ENCODE data around the gene MZF1.
"Not testable (repeated sequence)": the region's sequence is repeated elsewhere in the genome, so short reads cannot be mapped to it uniquely, and the experiment has no call there.

MZF1 gene

DNA sequence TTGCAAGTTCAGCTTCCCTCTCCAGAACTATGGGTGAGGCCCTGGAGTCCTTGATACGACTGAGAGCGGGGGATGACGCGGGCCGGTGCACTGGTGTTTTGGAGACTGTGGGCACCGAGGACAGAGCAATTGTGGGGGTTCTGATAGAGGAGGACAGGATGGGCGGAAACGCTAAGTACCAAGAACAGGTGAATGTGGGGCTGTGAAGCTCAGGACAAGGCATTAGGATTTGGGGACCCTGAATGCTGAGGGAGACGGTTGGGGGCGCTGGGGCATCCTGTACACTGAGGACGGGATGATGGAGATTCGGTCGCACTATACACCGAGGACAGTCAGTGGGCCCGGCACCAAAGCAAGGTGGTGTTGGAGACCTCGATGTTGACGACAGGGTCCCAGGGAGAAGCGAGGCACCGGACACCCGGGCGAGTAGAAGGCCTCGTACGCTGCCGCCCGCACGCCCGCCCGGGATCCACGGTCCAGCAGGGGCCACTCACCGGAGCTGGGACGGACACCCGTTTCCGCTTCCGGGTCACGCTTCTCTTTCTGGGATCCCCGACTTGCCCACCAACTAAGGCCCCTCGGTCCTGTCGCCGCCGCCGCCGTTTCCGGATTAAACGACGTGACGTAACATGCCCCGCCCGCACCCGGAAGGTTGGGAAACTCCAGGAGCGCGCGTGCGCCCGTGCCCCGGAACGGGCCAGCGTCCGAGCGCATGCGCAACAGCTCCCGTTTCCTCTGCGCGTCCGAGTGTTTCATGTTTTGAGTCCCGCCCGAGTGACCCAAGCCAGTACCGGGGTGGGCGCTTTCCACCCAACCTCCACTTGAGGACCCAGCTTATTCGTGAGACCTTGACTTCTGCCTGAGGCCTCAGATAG, 18.4 kb downstream of the MZF1 start, which contains the start of gene CHMP2A:
Gene CHMP2A (minus strand): TSS at position 612 of the 875 bp plus-strand sequence. CDS start 893 bp downstream, outside the sequence.
- DNase-seq = no peak

DNA sequence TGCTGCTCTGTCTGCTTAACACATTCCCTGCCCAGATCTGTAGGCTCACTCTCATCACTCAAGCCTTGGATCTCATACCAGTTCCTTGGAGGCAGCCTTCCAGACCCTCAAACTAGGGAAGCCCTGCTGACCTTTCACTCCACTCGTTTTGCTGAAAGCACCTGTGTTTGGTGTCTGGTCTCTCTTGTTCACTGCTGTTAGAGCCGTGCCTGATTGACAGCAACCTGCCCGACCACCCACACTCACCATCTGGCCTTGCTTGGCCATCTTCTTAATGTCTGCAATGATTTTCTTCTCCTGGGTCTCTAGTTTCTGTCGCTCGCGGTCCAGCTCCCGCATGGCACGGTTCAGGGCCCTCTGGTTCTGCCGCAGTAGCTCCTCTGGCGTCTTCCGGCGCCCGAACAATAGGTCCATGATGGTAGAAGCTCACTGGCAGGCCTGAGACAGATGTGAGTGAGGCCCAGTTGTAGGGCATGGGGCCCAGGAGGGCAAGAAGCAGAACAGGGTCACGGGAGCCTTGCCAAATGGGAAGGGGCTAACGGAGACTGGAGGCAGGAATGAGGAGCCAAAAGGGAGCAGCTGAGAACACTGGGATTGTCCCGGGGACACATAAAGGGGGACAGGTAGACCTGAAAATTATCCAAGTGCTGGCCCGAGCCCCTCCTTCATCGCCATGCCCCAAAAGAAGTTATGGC, 19.2 kb downstream of the MZF1 start:
- DNase-seq = no peak

DNA sequence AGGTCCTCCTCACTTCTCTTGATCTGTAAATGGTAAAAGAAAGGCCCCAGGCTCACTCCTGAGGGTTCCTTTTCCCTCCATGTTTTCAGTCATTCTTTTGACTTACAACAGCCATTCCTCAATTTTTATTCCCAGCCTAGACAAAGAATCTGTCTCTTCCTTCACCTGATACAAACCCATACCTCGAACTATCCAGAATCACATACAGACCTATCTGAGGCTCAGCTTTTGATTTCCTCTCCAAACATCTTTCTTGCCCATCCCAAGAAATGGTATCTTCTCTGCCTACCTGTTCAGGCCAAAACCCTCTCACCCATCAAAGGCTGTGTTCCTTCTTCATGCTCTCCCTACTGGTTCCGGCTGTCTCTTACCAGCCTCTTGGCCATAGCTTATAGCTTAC, 20.5 kb downstream of the MZF1 start:
- DNase-seq = no peak

DNA sequence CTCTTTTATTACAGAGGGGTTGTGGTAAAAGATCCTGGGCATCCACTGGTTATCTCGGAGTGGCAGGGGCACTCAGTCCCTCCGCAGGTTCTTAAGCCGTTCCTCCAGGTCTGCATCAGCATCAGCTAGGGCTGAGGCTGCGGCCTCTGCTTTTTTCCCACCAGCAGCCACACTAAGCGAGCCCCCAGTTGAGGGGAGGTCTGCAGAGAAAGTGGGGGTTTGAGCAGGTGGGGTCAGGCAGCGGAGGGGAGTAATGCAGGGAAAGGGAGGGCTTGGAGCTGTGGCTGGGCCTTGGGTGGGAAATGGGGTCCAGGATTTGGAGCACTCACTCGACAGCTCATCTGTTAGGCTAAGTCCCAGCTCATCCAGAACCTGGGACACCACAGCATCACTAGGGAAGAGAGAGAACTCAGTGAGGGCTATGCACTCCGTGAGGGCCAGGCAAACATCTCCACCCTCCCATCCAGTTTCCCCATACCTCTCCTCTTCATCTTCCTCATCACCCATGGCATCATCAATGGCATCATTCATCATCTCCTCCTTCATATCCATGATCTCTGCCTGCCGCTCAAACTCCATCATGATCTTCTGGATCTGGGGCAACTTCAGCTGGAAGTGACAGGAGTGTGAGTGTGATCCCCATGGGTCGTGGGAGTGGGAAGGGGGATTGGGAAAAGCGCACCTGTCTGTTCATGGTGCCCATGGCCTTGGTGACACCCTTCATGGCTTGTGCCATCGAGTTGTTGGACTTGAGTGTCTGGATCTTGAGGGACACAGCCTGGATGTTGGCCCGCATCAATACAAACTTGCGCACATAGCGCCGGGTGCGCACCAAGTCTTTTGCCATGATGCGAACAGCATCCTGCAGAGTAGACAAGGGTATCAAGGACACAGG, 21.3 kb downstream of the MZF1 start:
- no peak for DNase-seq

DNA sequence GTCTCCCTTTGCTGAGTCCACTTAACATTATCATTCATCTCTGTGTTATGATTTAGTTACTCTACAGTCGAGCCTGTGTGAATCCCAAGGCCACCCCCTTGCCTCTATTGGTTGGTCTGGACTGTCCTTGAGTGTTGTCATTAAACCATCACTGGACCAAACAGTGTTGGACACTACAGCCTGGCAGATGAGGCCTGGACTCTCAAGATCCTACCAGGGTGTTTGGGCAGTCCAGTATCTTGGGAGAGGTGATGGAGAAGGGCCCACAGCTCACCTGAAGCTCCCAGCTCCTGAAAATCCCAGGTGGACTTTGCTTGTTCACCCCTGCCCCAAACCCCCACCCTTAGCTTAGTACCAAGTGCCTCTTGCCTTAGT, 22.0 kb downstream of the MZF1 start:
- no peak for DNase-seq

DNA sequence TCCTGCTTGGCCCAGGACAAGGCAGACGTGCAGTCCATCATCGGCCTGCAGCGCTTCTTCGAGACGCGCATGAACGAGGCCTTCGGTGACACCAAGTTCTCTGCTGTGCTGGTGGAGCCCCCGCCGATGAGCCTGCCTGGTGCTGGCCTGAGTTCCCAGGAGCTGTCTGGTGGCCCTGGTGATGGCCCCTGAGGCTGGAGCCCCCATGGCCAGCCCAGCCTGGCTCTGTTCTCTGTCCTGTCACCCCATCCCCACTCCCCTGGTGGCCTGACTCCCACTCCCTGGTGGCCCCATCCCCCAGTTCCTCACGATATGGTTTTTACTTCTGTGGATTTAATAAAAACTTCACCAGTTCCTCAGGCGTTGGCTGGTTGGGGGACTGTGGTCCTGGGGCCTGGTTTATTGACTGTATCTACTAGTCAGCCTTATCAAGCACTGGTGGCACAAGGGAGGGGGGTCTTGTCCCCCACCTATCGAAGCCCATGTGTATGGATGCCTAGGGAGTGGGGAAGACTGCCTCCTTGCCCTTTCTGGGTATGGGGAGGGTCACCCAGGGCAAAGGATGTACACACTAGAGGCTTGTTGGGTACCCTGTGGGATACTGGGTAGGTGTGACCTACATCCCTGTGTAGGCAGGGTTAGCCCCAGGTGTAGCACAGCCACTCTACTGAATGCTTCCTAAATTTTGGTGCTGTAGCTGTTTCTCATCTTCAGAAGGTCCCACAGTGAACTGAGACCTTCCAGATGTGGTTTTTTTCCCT, 22.6 kb downstream of the MZF1 start:
- no peak for DNase-seq

DNA sequence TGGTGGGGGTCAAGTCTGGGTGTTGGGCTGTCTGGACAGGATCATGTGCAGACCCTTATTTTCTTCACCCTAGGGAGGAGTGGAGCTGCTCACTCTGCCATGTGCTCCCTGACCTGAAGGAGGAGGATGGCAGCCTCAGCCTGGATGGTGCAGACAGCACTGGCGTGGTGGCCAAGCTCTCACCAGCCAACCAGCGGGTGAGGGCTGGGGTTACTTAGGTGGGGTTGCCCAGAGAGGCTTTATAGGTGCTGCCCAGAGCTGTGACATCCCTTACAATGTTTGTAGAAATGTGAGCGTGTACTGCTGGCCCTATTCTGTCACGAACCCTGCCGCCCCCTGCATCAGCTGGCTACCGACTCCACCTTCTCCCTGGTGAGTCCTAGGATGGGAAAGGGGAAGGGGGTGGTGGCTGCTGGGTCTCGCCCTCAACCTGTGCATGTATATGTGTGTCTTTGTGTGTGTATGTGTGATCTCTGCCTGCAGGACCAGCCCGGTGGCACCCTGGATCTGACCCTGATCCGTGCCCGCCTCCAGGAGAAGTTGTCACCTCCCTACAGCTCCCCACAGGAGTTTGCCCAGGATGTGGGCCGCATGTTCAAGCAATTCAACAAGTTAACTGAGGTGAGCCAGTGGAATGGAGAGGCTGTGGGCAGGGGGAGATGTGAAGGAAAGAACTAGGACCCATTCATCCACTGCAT, 23.3 kb downstream of the MZF1 start:
- DNase-seq = no peak

DNA sequence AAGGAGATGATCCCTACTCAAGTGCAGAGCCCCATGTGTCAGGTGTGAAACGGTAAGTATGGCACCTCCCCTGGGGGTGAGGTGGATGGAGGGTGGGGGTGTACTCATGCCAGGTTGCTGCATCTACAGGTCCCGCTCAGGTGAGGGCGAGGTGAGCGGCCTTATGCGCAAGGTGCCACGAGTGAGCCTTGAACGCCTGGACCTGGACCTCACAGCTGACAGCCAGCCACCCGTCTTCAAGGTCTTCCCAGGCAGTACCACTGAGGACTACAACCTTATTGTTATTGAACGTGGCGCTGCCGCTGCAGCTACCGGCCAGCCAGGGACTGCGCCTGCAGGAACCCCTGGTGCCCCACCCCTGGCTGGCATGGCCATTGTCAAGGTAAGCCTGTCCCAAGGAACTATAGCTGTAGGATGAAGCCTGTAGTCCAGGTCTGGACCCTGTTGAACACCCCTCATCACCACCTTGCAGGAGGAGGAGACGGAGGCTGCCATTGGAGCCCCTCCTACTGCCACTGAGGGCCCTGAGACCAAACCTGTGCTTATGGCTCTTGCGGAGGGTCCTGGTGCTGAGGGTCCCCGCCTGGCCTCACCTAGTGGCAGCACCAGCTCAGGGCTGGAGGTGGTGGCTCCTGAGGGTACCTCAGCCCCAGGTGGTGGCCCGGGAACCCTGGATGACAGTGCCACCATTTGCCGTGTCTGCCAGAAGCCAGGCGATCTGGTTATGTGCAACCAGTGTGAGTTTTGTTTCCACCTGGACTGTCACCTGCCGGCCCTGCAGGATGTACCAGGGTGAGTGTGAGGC, 24.1 kb downstream of the MZF1 start:
- no peak for DNase-seq

DNA sequence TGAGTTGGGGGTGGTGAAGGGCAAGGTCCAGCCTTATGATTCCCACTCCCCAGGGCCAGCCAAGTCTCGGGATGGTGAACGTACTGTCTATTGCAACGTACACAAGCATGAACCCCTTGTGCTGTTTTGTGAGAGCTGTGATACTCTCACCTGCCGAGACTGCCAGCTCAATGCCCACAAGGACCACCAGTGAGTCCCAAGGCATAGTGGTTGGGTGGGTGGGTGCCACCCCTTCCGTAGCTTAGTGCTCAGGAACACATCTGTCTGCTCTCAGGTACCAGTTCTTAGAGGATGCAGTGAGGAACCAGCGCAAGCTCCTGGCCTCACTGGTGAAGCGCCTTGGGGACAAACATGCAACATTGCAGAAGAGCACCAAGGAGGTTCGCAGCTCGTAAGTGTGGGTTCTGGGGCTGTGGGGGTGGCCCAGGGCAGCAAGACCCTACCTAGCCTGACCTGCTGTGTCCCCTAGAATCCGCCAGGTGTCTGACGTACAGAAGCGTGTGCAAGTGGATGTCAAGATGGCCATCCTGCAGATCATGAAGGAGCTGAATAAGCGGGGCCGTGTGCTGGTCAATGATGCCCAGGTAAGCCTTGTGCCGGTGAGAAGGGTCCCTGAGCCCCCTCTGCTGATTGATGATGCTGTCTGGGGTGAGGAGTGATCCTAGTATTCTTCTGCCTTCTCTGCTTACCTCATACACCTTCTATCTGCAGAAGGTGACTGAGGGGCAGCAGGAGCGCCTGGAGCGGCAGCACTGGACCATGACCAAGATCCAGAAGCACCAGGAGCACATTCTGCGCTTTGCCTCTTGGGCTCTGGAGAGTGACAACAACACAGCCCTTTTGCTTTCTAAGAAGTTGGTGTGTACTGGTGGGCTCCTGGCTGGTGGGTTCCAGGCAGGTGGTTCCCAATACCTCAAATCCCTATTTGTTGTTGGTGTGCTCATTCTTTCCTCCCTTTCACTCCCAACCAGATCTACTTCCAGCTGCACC, 25.5 kb downstream of the MZF1 start:
- DNase-seq = no peak

DNA sequence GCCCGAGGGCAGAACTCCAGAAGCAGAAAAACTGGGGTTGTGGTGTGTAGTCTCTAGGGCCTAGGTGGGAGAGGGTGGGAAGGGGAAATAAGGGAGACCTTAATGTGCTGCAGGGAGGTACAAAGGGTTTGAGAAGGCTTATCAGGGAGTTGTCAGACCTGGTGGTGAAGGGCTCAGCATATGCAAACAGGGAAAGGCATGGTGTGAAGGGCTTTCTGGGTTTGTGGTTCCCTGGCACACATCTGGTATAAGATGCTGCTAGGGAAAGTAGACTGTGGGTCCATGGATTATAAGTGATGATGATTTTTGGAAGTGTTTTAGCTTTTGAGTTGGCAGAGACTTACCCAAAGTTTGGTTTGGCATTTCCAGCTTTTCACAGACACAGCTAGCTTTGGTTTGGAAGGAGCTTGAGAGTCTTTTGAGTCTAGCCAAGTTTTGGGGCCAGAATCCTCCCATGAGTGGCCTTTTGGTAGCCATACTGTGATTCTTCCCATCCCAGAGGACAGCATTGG, 27.1 kb downstream of the MZF1 start:
- no peak for DNase-seq

DNA sequence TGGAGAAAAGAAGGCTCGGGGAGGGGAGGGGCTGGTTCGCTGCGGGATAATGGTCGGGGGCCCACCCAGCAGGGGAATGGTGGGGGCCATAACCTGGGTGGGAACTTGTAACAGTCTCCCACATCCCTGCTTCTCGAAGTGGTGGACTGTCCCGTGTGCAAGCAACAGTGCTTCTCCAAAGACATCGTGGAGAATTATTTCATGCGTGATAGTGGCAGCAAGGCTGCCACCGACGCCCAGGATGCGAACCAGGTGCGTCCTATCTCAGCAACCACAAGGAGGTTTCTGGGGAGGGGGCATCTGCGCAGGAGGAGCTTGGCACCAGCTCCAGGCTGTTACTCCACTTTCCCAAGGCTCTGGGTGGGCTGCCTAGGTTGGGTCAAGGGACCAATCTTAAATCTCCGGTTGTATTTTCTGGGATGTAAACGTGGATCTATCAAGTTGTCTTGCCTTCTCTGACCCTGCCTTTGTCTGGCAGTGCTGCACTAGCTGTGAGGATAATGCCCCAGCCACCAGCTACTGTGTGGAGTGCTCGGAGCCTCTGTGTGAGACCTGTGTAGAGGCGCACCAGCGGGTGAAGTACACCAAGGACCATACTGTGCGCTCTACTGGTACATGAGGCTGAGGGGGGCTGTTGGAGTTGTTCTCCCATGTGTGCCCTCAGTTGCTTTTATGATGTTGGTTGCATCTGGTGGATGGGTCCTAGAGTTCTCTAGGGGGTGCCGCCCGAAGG, 27.7 kb downstream of the MZF1 start:
- no peak for DNase-seq

DNA sequence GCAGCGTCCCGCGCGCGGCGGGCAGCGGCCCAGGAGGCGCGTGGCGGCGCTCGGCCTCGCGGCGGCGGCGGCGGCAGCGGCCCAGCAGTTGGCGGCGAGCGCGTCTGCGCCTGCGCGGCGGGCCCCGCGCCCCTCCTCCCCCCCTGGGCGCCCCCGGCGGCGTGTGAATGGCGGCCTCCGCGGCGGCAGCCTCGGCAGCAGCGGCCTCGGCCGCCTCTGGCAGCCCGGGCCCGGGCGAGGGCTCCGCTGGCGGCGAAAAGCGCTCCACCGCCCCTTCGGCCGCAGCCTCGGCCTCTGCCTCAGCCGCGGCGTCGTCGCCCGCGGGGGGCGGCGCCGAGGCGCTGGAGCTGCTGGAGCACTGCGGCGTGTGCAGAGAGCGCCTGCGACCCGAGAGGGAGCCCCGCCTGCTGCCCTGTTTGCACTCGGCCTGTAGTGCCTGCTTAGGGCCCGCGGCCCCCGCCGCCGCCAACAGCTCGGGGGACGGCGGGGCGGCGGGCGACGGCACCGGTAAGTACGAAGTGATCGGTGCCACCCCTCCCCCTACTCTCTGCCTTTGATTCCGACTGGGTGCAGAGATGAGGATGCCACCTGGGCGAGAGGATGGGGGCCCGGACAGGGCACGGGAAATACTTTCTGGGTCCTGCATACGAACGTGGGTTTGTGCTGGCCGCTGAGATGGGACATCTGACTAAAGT, 28.4 kb downstream of the MZF1 start:
- DNase-seq = no peak

DNA sequence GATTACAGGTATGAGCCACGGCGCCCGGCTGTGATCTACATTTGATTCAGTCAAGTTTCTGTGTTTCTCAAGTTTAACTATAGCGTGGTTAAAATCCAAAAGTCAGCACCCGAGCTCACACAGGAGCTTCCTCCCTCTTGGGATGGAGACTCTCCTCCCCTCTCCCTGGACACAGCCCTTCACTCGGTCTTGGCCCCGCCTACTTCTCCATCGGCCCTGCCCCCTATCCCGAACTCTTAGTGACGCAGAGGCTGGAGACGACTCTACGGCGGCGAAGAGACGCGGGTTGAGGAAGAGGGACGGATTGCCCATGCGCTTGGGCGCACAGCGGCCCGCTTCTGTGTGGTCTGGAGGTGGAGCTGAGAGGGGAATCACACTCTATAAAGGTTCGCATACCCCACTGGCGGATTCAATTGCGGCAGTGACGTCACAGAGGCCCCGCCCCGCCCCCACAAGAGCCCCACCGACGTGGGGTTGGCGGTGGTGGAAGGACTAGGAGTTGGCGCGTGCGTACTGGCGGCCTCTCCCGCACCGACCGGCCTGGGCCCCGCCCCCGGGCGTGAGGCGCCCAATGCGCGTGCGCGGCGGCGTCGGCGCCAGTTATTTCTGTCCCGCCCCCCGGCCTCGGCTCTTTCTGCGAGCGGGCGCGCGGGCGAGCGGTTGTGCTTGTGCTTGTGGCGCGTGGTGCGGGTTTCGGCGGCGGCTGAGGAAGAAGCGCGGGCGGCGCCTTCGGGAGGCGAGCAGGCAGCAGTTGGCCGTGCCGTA, 29.1 kb downstream of the MZF1 start, which contains the start of gene TRIM28:
Gene TRIM28 (plus strand): TSS at position 239 of the 765 bp plus-strand sequence. CDS start 694 bp downstream, outside the sequence.
- DNase-seq = no peak

DNA sequence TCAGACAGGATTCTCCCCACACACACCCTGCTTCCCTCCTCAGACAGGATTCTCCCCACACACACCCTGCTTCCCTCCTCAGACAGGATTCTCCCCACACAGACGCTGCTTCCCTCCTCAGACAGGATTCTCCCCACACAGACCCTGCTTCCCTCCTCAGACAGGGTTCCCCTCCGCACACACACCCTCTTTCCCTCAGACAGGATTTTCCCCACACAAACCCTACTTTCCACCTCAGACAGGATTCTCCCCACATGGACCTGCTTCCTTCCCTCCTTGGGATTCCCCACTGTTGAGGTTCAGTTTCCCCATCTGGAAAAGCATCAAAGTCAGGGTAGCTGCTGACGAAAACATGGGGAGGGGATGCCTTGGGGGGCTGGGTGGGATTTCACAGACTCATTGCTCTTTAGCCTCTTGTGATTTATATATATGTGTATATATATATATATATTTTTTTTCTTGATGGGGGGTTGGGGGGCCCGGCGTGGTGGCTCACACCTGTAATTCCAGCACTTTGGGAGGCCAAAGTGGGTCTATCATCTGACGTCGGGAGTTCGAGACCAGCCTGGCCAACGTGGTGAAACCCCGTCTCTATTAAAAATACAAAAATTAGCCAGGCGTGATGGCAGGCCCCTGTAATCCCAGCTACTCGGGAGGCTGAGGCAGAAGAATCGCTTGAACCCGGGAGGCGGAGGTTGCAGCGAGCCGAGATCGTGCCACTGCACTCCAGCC, 30.3 kb downstream of the MZF1 start:
- DNase-seq = not testable (repeated sequence)

DNA sequence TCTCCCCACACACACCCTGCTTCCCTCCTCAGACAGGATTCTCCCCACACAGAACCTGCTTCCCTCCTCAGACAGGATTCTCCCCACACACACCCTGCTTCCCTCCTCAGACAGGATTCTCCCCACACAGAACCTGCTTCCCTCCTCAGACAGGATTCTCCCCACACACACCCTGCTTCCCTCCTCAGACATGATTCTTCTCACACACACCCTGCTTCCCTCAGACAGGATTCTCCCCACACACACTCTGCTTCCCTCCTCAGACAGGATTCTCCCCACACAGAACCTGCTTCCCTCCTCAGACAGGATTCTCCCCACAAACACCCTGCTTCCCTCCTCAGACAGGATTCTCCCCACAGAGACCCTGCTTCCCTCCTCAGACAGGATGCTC, 34.0 kb downstream of the MZF1 start:
- DNase-seq = not testable (repeated sequence)

Data from NCI-H1930 (cell line).